ENCODE measurements around the gene FGFBP2. TPM values are rescaled to one million over a fixed set of nuclear protein-coding genes. Genes with fewer than 3 reads are reported as not detected.

Gene FGFBP2
- total RNA-seq, 4 donors from 2014 or later, result 0.62 to 5.2 (median 2.2) TPM

DNA sequence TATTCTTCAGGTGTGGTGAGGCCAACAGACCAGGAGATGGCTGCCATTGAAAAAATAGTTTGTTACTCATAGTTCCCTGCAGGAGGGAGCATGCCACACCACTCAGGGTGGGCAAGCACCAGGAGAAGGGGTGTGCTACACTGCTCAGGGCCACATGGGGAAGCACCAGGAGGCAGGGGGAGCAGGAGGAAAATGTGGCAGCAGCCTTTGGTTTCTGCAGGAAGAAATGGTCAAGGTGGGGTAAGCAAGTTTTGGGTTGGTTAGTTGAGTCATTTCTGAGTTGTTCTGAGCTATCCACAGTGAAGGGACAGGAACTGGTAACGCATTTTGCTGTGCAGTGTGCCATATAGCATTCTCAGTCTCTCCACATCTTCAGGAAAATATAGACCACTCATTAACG is 48.2 kb downstream of the FGFBP2 start:
- TF ChIP-seq POLR2A (IDR thresholded peaks at IDR 0.05) (no peak), EP300 (IDR thresholded peaks at IDR 0.05) (no peak), POLR2AphosphoS5 (IDR thresholded peaks at IDR 0.05) (no peak)
- TF ChIP-seq, protein P1, sequence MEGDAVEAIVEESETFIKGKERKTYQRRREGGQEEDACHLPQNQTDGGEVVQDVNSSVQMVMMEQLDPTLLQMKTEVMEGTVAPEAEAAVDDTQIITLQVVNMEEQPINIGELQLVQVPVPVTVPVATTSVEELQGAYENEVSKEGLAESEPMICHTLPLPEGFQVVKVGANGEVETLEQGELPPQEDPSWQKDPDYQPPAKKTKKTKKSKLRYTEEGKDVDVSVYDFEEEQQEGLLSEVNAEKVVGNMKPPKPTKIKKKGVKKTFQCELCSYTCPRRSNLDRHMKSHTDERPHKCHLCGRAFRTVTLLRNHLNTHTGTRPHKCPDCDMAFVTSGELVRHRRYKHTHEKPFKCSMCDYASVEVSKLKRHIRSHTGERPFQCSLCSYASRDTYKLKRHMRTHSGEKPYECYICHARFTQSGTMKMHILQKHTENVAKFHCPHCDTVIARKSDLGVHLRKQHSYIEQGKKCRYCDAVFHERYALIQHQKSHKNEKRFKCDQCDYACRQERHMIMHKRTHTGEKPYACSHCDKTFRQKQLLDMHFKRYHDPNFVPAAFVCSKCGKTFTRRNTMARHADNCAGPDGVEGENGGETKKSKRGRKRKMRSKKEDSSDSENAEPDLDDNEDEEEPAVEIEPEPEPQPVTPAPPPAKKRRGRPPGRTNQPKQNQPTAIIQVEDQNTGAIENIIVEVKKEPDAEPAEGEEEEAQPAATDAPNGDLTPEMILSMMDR (IDR thresholded peaks at IDR 0.05), result no peak
- 92 to 100% methylated on average over 2 of the region's 2 CpGs for WGBS, 2 donors (ENCODE audit: low coverage in 1 of 2)
- Histone ChIP-seq H3K27me3 (no peaks in the 10 kb centered on the region), H3K4me1 (no peaks in the 10 kb centered on the region), H3K9me3 (no peaks in the 10 kb centered on the region), H3K4me3 (no peak overlapping the region), H3K27ac (no peak overlapping the region), H3K36me3 (no peaks in the 10 kb centered on the region)
- no peak for ATAC-seq

- H3K27ac ChIP-seq, result no peak overlapping the region
- H3K36me3 ChIP-seq, result no peaks in the 10 kb centered on the region
- no peaks in the 10 kb centered on the region for H3K4me1 ChIP-seq
- no peak overlapping the region for H3K4me3 ChIP-seq
- no peak for ATAC-seq
- TF ChIP-seq POLR2AphosphoS5 (IDR thresholded peaks at IDR 0.05) (no peak), POLR2A (IDR thresholded peaks at IDR 0.05) (no peak), EP300 (IDR thresholded peaks at IDR 0.05) (no peak)
- TF ChIP-seq, protein P1 (IDR thresholded peaks at IDR 0.05), result no peak
- no peaks in the 10 kb centered on the region for H3K27me3 ChIP-seq
- WGBS, 2 donors (ENCODE audit: low coverage in 1 of 2), result 83 to 90% methylated on average over 2 to 4 of the region's 4 CpGs
- no peaks in the 10 kb centered on the region for H3K9me3 ChIP-seq
Observed at GRCh38 chr4:15914291-15914690, 48.7 kb downstream of the FGFBP2 start.

DNA sequence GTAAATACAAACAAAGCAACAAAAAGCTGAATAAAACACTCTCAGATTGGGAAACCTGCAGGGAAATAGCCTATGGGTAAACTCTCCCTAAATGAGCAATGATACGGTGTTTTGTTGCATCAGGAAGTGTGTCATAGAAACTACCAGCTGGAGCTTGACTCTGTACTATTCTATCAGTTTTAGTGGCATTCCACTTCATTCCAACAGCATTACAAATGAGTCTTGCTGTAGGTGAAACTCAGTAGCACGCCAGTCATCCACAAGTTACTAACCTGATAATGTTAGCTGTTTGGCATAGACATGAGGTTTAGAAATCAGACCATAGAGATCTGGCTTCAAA is 49.4 kb downstream of the FGFBP2 start:
- H3K27me3 ChIP-seq, result no peaks in the 10 kb centered on the region
- ATAC-seq, result no peak
- 62 to 71% methylated on average over 2 of the region's 2 CpGs for WGBS, 2 donors (ENCODE audit: low coverage in 1 of 2)
- H3K4me1 ChIP-seq, result no peaks in the 10 kb centered on the region
- H3K9me3 ChIP-seq, result no peaks in the 10 kb centered on the region
- TF ChIP-seq, protein P1 (IDR thresholded peaks at IDR 0.05), result no peak
- TF ChIP-seq EP300 (IDR thresholded peaks at IDR 0.05) (no peak), POLR2A (IDR thresholded peaks at IDR 0.05) (no peak), POLR2AphosphoS5 (IDR thresholded peaks at IDR 0.05) (no peak)
- no peak overlapping the region for H3K27ac ChIP-seq
- no peaks in the 10 kb centered on the region for H3K36me3 ChIP-seq
- H3K4me3 ChIP-seq, result no peak overlapping the region

- 47 to 74% methylated on average over 8 of the region's 8 CpGs for whole genome bisulfite sequencing, 2 donors (ENCODE audit: low coverage in 1 of 2)
- H3K27ac ChIP-seq, result no peak overlapping the region
- TF ChIP-seq POLR2AphosphoS5 (IDR thresholded peaks at IDR 0.05) (no peak), EP300 (IDR thresholded peaks at IDR 0.05) (no peak), POLR2A (IDR thresholded peaks at IDR 0.05) (no peak)
- TF ChIP-seq, protein P1 (IDR thresholded peaks at IDR 0.05), result no peak
- H3K4me3 ChIP-seq, result no peak overlapping the region
- H3K27me3 ChIP-seq, result no peaks in the 10 kb centered on the region
- no peak for ATAC-seq
- H3K36me3 ChIP-seq, result no peaks in the 10 kb centered on the region
- no peaks in the 10 kb centered on the region for H3K4me1 ChIP-seq
- H3K9me3 ChIP-seq, result no peaks in the 10 kb centered on the region
Observed at GRCh38 chr4:15912961-15913630, 49.9 kb downstream of the FGFBP2 start.

- Histone ChIP-seq H3K9me3 (no peaks in the 10 kb centered on the region), H3K36me3 (no peaks in the 10 kb centered on the region), H3K4me1 (peaks cover 0 to 6% (median 0%) of the 10 kb centered on the region in 3 donors), H3K4me3 (no peak overlapping the region), H3K27me3 (no peaks in the 10 kb centered on the region), H3K27ac (no peak overlapping the region)
- WGBS, 2 donors (ENCODE audit: low coverage in 1 of 2), result 21 to 56% methylated on average over 5 to 7 of the region's 7 CpGs
- ATAC-seq, result no peak
- TF ChIP-seq, protein P1 (IDR thresholded peaks at IDR 0.05), result no peak
- TF ChIP-seq POLR2AphosphoS5 (IDR thresholded peaks at IDR 0.05) (no peak), EP300 (IDR thresholded peaks at IDR 0.05) (no peak), POLR2A (IDR thresholded peaks at IDR 0.05) (no peak)
Observed at GRCh38 chr4:15912236-15912635, 50.7 kb downstream of the FGFBP2 start.
